ENCODE data around the gene CD74.

DNA sequence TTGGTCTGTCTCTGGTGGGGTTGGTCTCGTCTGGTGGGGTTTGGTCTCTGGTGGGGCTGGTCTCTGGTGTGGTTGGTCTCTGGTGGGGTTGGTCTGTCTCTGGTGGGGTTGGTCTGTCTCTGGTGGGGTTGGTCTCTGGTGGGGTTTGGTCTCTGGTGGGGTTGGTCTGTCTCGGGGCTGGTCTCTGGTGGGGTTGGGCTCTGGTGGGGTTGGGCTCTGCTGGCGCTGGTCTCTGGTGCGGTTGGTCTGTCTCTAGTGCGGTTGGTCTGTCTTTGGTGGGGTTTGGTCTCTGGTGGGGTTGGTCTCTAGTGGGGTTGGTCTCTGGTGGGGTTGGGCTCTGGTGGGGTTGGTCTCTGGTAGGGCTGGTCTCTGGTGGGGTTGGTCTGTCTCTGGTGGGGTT, 16.3 kb upstream of the CD74 start:
- TF ChIP-seq CTCF (IDR thresholded peaks at IDR 0.05) (no peak), POLR2AphosphoS5 (IDR thresholded peaks at IDR 0.05) (no peak), POLR2A (IDR thresholded peaks at IDR 0.05) (no peak)

Data from breast epithelium (tissue), 3 donors.